ENCODE results near the gene HSFX3.
"Not testable (repeated sequence)": the region's sequence is repeated elsewhere in the genome, so short reads cannot be mapped to it uniquely, and the experiment has no call there.

DNA sequence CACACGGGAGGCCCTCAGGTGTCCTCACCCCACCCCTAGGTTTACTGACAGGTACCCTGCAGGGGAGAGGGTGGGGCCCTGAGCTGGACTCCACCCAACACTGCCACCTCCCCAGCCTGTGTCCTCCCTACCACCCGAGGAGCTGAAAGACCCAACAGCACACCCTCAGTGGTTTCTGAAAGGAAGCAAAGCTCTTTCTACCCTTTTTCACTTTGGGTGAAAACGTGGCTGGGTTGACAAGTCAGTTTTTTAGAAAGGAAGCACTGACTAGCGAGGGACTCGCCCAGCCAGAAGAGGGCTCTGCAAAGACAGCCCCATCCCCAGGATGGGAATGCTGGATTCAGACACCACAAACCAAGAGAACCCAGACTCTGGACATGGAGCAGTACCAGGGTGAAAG lies 46.8 kb downstream of the HSFX3 start:
- TF ChIP-seq, protein P1, sequence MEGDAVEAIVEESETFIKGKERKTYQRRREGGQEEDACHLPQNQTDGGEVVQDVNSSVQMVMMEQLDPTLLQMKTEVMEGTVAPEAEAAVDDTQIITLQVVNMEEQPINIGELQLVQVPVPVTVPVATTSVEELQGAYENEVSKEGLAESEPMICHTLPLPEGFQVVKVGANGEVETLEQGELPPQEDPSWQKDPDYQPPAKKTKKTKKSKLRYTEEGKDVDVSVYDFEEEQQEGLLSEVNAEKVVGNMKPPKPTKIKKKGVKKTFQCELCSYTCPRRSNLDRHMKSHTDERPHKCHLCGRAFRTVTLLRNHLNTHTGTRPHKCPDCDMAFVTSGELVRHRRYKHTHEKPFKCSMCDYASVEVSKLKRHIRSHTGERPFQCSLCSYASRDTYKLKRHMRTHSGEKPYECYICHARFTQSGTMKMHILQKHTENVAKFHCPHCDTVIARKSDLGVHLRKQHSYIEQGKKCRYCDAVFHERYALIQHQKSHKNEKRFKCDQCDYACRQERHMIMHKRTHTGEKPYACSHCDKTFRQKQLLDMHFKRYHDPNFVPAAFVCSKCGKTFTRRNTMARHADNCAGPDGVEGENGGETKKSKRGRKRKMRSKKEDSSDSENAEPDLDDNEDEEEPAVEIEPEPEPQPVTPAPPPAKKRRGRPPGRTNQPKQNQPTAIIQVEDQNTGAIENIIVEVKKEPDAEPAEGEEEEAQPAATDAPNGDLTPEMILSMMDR (IDR thresholded peaks at IDR 0.05), result not testable (repeated sequence)
- not testable (repeated sequence) for TF ChIP-seq POLR2A (IDR thresholded peaks at IDR 0.05)

Data from gastroesophageal sphincter (tissue), 3 donors.